Lung (tissue), 12 donors: Measurements from ENCODE around the gene ADGRG6. TPM values are rescaled to one million over a fixed set of nuclear protein-coding genes. Genes with fewer than 3 reads are reported as not detected.

Experiments
- ATAC-seq: fragments of 200-7000 bp; cut with Tn5 transposase; one replicate; pipeline ENCODE4 v1.9.1; 2020; ENCODE audit warnings: moderate number of reproducible peaks; ENCODE audit not compliant: insufficient read depth, low FRiP score
- DNase-seq, 3 donors: peaks; one replicate each; pipeline ENCODE4 v3.0.0-alpha.2; 2013 to 2017
- H3K27ac ChIP-seq, 2 donors: one replicate each; pipeline ENCODE4 v1.5.1; 2013; ENCODE audit warnings: mild to moderate bottlenecking in 2 of 2, moderate library complexity in 2 of 2, control low read depth in 1 of 2, inconsistent platforms in 1 of 2, low read depth in 1 of 2, low read length in 1 of 2
- H3K27me3 ChIP-seq, 3 donors: one replicate each; pipeline ENCODE4 v1.5.1; 2013; ENCODE audit warnings: low read length in 2 of 3; ENCODE audit not compliant: control insufficient read depth in 3 of 3, insufficient read depth in 3 of 3
- H3K36me3 ChIP-seq, 4 donors: one replicate each; pipeline ENCODE4 v1.5.1; 2013; ENCODE audit warnings: low read length in 4 of 4, mild to moderate bottlenecking in 1 of 4, moderate library complexity in 1 of 4; ENCODE audit not compliant: control insufficient read depth in 4 of 4, insufficient read depth in 4 of 4
- H3K4me1 ChIP-seq, 5 donors: one replicate each; pipeline ENCODE4 v1.5.1; 2013; ENCODE audit warnings: low read length in 5 of 5, mild to moderate bottlenecking in 2 of 5, moderate library complexity in 1 of 5; ENCODE audit not compliant: control insufficient read depth in 5 of 5, insufficient read depth in 5 of 5
- H3K4me3 ChIP-seq: one replicate; pipeline ENCODE4 v1.5.1; 2013; ENCODE audit warnings: mild to moderate bottlenecking, control low read depth, moderate library complexity
- H3K9ac ChIP-seq, 2 donors: one replicate each; pipeline ENCODE4 v1.5.1; 2013; ENCODE audit warnings: low read length in 2 of 2, control low read depth in 1 of 2; ENCODE audit not compliant: insufficient read depth in 1 of 2
- H3K9me3 ChIP-seq, 4 donors: one replicate each; pipeline ENCODE4 v1.5.1; 2013; ENCODE audit warnings: low read length in 3 of 4, mild to moderate bottlenecking in 1 of 4, moderate library complexity in 1 of 4; ENCODE audit not compliant: control insufficient read depth in 4 of 4, insufficient read depth in 3 of 4
- CTCF ChIP-seq: IDR thresholded peaks from 2 replicates; pipeline ENCODE4 v1.5.1; 2012; ENCODE audit warnings: mild to moderate bottlenecking; ENCODE audit errors: control extremely low read depth, extremely low read depth
- WGBS, 2 donors: extraction: QIAGEN DNeasy Blood & Tissue Kit; methylation state at CpG; one replicate each; pipeline ENCODE4 v1.1.7; 2013; 5-methylcytosine and 5-hydroxymethylcytosine counted together
- polyA plus RNA-seq, 2 donors: library from polyadenylated mRNA; stranded (reverse); fragments of 200-250 nt; gene quantifications; one replicate each; pipeline ENCODE4 v1.2.1, GENCODE V29; 2013
- total RNA-seq, 2 donors: library from RNA; depleted of rRNA in 1 of 2; stranded (reverse); fragments of >200 nt in 1 of 2; gene quantifications; one replicate each; pipeline ENCODE4 v1.2.1, GENCODE V29; 2014 to 2021
- donor health status: control.
- donor health status: control.
- donor health status: Bipolar disorder and iron deficiency.
- donor health status: healthy.
- donor health status: DM: yes; HTN: yes; CAD: no.

Gene ADGRG6
- total and polyA plus RNA-seq, 4 donors = 6.4 to 177 (median 12.9) TPM

- DNase-seq (no peak), ATAC-seq (no peak)
- 66 to 68% methylated on average over 4 of the region's 4 CpGs for WGBS, 2 donors
- Histone ChIP-seq H3K9me3 (no peaks in the 10 kb centered on the region), H3K4me1 (peaks cover 0 to 22% (median 0%) of the 10 kb centered on the region in 5 donors), H3K27me3 (no peaks in the 10 kb centered on the region), H3K36me3 (peaks cover 0 to 8% (median 2%) of the 10 kb centered on the region in 4 donors), H3K9ac (no peak overlapping the region), H3K4me3 (no peak overlapping the region), H3K27ac (no peak overlapping the region)
- no peak for TF ChIP-seq CTCF
Observed at GRCh38 chr6:142384519-142385254, 82.9 kb downstream of the ADGRG6 start.

- no peak overlapping the region for H3K9ac ChIP-seq
- no peak overlapping the region for H3K4me3 ChIP-seq
- TF ChIP-seq CTCF = no peak
- DNase-seq (no peak), ATAC-seq (no peak)
- no peaks in the 10 kb centered on the region for H3K9me3 ChIP-seq
- no peak overlapping the region for H3K27ac ChIP-seq
- peaks cover 0 to 22% (median 0%) of the 10 kb centered on the region in 5 donors for H3K4me1 ChIP-seq
- H3K36me3 ChIP-seq = peaks cover 0 to 8% (median 2%) of the 10 kb centered on the region in 4 donors
- no peaks in the 10 kb centered on the region for H3K27me3 ChIP-seq
- 86 to 90% methylated on average over 2 of the region's 2 CpGs for WGBS, 2 donors
Observed at GRCh38 chr6:142385352-142385751, 83.5 kb downstream of the ADGRG6 start.

GRCh38 chr6:142386657-142387056 is 84.8 kb downstream of the ADGRG6 start:
- 94 to 96% methylated on average over 4 of the region's 4 CpGs for WGBS, 2 donors
- Histone ChIP-seq H3K4me3 (no peak overlapping the region), H3K9ac (no peak overlapping the region), H3K36me3 (peaks cover 0 to 8% (median 0%) of the 10 kb centered on the region in 4 donors), H3K27ac (no peak overlapping the region), H3K9me3 (no peaks in the 10 kb centered on the region), H3K4me1 (peaks cover 0 to 22% (median 0%) of the 10 kb centered on the region in 5 donors), H3K27me3 (no peaks in the 10 kb centered on the region)
- DNase-seq (no peak), ATAC-seq (no peak)
- TF ChIP-seq CTCF = no peak
